ENCODE data around the gene TARBP1. TPM values are rescaled to one million over a fixed set of nuclear protein-coding genes. Genes with fewer than 3 reads are reported as not detected.

TARBP1 gene
- total and polyA plus RNA-seq, 2 of the 13 experiments (the other 11 are each of a cell fraction or from before 2014, with no cell fraction given) = 37.7 to 67.0 TPM

GRCh38 chr1:234373064-234373958, 105.7 kb downstream of the TARBP1 start, which contains the start of gene COA6 (continued):
- peak; percentile 60 for TF ChIP-seq ZNF121 (CRISPR knock-in tag; IDR thresholded peaks at IDR 0.05)
- TF ChIP-seq, protein P1, sequence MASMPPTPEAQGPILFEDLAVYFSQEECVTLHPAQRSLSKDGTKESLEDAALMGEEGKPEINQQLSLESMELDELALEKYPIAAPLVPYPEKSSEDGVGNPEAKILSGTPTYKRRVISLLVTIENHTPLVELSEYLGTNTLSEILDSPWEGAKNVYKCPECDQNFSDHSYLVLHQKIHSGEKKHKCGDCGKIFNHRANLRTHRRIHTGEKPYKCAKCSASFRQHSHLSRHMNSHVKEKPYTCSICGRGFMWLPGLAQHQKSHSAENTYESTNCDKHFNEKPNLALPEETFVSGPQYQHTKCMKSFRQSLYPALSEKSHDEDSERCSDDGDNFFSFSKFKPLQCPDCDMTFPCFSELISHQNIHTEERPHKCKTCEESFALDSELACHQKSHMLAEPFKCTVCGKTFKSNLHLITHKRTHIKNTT (CRISPR knock-in tag; IDR thresholded peaks at IDR 0.05) = no peak
- peak; percentile 81; the same call in 1 of the 2 replicates for TF ChIP-seq ZNF234 (CRISPR knock-in tag; conservative IDR thresholded peaks at IDR 0.05)
- TF ChIP-seq BHLHE40 (IDR thresholded peaks at IDR 0.05; ENCODE audit: low read length) = peak; percentile 78
- TF ChIP-seq XBP1 (CRISPR knock-in tag; IDR thresholded peaks at IDR 0.05) = 0 out of 2 replicates have a peak, but pooled peaks have one; percentile 52
- TF ChIP-seq, protein P2, sequence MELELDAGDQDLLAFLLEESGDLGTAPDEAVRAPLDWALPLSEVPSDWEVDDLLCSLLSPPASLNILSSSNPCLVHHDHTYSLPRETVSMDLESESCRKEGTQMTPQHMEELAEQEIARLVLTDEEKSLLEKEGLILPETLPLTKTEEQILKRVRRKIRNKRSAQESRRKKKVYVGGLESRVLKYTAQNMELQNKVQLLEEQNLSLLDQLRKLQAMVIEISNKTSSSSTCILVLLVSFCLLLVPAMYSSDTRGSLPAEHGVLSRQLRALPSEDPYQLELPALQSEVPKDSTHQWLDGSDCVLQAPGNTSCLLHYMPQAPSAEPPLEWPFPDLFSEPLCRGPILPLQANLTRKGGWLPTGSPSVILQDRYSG (CRISPR knock-in tag; IDR thresholded peaks at IDR 0.05) = no peak
- TF ChIP-seq PPARG (CRISPR knock-in tag; conservative IDR thresholded peaks at IDR 0.05) = no peak
- TF ChIP-seq GMEB1 (CRISPR knock-in tag; IDR thresholded peaks at IDR 0.05; ENCODE audit: borderline replicate concordance) = peak; percentile 83
- TF ChIP-seq ZNF510 (CRISPR knock-in tag; IDR thresholded peaks at IDR 0.05; ENCODE audit: low read depth) = no peak
- TF ChIP-seq E2F1 (CRISPR knock-in tag; IDR thresholded peaks at IDR 0.05) = peak; percentile 32; the same call in 1 of the 2 replicates
- no peak for TF ChIP-seq NR2F2 (IDR thresholded peaks at IDR 0.05; ENCODE audit: borderline replicate concordance, low read depth)
- TF ChIP-seq ZFP37 (CRISPR knock-in tag; IDR thresholded peaks at IDR 0.05; ENCODE audit: borderline replicate concordance) = no peak; the same call in 1 of the 2 replicates
- TF ChIP-seq, protein P3, sequence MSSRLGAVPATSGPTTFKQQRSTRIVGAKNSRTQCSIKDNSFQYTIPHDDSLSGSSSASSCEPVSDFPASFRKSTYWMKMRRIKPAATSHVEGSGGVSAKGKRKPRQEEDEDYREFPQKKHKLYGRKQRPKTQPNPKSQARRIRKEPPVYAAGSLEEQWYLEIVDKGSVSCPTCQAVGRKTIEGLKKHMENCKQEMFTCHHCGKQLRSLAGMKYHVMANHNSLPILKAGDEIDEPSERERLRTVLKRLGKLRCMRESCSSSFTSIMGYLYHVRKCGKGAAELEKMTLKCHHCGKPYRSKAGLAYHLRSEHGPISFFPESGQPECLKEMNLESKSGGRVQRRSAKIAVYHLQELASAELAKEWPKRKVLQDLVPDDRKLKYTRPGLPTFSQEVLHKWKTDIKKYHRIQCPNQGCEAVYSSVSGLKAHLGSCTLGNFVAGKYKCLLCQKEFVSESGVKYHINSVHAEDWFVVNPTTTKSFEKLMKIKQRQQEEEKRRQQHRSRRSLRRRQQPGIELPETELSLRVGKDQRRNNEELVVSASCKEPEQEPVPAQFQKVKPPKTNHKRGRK (CRISPR knock-in tag; IDR thresholded peaks at IDR 0.05) = peak; percentile 84
- no peak for TF ChIP-seq ZBTB33 (CRISPR knock-in tag; IDR thresholded peaks at IDR 0.05)
- TF ChIP-seq TCF7 (IDR thresholded peaks at IDR 0.05; ENCODE audit: low read depth) = 0 out of 2 replicates have a peak, but pooled peaks have one; percentile 39
- TF ChIP-seq, protein P4, sequence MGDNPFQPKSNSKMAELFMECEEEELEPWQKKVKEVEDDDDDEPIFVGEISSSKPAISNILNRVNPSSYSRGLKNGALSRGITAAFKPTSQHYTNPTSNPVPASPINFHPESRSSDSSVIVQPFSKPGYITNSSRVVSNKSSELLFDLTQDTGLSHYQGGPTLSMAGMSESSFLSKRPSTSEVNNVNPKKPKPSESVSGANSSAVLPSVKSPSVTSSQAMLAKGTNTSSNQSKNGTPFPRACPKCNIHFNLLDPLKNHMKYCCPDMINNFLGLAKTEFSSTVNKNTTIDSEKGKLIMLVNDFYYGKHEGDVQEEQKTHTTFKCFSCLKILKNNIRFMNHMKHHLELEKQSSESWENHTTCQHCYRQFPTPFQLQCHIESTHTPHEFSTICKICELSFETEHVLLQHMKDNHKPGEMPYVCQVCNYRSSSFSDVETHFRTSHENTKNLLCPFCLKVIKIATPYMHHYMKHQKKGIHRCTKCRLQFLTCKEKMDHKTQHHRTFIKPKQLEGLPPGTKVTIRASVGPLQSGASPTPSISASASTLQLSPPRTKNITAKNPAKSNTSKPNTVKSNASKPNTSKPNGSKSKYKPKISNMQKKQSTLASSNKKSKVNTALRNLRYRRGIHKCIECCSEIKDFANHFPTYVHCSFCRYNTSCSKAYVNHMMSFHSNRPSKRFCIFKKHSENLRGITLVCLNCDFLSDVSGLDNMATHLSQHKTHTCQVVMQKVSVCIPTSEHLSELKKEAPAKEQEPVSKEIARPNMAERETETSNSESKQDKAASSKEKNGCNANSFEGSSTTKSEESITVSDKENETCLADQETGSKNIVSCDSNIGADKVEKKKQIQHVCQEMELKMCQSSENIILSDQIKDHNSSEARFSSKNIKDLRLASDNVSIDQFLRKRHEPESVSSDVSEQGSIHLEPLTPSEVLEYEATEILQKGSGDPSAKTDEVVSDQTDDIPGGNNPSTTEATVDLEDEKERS (CRISPR knock-in tag; IDR thresholded peaks at IDR 0.05) = peak; percentile 94
